ENCODE results near the gene FKBP8.

The FKBP8 gene

DNA sequence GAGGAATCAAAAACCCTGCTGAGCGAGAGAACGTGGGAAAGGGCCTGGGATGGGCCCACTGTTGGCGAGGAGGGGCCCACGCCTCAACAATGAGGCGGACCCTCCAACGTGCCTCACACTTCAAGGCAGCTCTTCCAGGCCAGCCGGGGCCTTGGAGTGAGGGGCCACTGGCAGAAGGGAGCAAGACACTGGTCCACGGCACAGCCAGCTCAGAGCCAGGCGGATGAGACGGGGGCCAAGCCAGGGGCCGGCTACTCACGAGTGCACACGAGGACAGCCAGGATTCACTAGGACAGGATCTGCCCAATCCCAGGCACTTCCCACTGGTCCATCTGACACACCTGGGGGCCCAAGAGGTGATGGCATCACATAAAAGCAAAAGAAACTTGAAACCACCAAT is 42.0 kb downstream of the FKBP8 start:
- no peak for DNase-seq

DNA sequence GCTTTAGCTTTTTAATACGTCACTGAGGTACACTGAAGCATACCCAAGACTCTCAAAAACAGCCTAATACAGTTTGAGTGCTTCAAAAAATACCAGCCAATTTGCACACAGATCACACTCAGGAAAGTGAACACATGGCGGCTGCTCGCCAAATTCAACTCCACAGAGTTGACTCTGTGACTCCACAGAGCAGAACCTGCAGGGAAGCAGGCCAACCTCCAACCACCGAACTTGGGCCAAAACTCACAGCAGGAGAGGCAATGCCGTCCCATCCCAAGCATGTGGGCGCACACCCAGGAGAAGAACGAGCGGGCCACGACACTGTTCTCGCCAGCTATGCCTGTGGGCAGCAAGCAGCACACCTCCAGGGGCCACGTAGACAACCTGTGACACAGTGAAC is 42.6 kb downstream of the FKBP8 start:
- DNase-seq: no peak

DNA sequence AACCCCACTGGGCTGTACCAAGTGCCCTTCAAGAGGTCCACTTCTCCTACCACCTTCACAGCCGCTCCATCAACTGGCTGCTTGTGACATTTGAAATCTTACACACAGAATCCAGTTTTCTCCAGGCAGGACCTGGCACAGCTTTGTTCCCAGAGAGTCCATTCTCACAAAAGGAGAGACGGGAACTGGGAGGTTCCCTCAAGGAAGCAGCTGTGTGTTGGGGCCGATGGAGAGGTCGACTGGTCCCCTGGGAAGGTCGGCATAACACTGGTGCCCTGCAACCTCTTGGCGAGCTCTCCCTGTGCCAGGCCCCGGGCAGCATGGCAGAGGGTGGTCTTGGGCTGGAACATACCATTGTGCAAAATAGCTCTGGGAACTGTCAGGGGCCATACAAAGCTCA is 43.0 kb downstream of the FKBP8 start:
- no peak for DNase-seq

DNA sequence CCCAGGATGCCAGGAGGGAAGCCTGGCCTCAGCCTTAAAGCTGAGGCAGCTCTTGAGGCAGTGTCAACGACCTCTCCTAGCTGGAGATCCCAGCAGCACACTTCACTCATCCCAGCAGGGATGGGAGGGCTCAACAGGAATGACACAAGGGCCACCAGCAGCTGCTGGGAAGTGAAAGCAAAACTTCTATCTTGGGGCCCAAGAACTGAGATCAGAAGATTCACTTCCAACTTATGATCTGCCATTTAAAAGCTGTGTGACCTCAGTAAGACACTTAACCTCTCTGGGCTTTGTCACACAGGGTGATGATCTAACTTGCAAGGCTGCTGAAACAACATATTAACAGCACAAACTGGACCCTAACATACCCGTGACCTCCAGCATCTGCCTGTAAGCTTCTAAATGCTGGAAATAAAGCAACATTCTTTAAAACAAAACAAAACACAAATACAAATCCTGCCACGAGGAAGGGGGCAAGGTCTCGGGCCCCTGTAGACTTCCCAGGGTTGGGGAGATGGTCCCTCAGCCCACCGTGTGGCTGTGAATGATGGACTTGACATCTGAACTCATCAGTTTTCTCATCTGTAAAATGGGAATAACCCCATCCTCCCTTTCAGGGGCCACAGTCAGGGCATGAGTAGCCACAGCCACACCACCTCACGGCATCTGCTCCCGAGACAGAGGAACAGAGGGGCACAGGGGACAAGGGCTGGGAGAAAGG is 44.2 kb downstream of the FKBP8 start:
- DNase-seq: no peak

DNA sequence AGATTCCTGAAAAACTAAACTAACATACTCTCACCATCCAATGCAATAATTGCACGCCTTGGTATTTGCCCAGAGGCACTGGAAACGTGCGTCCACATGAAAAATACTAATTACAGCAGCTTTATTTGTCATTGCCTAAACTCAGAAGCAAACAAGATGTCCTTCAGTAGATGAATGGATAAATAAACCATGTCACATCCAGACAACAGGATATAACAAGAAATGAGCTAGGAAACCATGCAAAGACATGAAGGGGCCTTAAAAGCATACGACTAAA is 46.5 kb downstream of the FKBP8 start:
- DNase-seq: no peak

DNA sequence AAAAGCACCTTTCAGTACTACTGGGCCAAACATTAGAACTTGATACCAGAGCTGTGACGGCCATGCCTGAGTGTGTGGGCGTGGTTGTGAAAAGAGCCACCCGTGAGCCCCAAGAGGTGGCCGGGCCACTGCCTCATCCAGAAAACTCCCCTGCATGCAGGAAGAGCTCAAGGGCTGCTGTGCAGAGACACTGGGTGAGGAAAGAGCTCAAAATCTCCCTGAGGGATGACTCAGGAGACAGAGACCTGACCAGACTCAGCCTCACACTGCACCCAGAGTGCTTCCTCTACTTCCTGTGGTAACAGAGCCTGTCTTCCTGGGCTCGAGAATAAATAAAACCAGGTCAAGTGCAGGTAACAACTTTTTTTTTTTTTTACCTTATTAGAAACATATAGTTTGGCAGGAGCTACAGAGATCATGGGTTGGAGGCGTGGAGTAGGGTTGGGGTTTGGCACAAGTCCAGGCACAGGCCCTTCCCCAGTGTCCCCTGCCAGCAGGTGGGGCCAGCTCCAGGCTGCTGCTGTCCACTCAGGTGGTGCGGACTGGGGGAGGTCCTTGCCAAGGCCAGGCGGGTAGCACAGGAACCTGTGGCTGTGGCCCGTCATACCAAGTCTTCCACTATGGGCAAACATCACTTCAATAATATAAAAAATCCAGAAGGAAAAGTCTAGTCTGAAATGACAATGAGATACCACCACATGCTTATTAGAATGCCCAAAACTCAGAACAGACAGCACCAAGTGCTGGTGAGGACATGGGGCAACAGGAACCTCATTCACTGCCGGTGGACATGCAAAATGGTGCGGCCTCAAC is 47.0 kb downstream of the FKBP8 start:
- no peak for DNase-seq

DNA sequence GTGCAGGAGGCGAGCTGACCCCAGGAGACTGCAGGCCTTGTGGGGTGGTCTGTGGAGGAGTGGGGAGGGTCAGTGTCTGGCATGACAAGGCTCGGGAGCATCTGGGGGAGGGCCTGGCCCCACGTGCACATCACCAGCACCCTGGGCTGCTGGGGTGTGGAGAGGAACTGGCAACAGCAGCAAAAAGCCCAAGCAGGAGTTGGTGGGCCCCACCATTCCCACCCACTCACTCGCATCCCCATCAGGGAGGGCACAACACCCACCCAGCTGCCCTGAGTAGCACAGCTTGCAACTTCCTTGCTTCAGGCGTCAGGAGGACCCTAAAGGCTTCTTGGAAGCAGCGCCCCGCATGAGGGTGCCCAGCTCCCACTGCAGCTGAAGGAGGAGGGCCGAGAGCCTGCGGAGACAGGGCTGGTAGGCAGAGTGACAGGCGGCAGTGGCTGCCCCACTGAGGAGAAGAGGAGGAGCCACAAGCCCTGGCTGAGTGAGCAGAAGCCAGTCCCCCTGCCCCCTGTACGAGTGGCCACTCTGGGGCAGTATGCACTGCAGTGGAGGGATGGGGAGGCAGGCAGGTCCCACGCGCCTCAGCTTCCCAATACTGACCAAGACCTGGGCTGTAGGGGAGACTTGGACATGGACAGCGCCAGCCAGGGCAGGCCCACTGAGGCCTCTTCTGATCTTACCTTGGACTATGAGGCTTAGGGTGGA is 48.0 kb downstream of the FKBP8 start:
- no peak for DNase-seq

DNA sequence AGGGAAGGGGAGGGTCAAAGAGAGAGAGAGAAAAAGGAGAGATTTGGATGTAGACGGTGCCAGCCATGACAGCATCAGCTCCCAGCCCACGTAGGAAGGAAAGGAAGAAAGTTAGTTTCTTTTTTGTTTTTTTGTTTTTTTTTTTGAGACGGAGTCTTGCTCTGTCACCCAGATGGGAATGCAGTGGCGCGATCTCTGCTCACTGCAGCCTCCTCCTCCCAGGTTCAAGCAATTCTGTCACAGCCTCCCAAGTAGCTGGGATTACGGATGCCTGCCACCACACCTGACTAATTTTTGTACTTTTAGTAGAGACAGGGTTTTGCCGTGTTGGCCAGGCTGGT is 49.1 kb downstream of the FKBP8 start:
- no peak for DNase-seq

DNA sequence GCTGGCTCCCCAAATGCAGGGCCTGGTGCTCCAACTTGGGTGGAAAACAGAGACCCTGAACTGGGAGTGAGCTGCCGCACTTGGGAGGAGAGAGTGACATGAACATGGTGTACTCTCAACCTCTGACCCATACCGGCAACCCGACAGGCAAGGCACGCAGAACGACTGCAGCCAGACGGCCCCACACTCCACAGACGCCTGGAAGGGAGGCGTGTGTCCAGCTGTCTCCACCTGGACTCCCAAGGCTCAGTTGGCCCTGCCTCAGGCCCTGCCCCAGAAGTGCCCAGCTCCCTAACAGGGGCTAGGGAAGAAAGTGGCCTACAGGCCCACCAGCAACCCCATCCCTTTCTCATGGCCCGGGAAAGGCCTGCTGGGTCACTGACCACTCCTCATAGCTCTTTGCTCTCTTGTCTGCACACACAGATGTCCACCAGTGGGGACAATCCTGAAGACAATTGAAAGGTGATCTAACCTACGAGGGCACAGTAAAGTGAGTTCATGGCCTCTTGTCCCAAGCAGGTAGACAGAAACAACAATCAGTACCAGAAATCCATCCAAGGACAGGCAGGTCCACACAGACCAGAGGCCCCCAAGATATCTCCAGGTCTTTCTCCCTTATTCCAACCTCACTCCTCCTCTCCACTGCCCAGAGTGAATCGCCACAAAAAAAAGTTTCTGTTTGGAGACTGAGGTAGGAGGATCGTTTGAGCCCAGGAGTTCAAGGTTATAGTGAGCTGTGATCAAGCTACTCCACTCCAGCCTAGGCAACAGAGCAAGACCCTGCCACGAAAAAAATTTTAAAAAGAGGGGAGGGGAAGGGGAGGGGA is 49.7 kb downstream of the FKBP8 start:
- DNase-seq: no peak

DNA sequence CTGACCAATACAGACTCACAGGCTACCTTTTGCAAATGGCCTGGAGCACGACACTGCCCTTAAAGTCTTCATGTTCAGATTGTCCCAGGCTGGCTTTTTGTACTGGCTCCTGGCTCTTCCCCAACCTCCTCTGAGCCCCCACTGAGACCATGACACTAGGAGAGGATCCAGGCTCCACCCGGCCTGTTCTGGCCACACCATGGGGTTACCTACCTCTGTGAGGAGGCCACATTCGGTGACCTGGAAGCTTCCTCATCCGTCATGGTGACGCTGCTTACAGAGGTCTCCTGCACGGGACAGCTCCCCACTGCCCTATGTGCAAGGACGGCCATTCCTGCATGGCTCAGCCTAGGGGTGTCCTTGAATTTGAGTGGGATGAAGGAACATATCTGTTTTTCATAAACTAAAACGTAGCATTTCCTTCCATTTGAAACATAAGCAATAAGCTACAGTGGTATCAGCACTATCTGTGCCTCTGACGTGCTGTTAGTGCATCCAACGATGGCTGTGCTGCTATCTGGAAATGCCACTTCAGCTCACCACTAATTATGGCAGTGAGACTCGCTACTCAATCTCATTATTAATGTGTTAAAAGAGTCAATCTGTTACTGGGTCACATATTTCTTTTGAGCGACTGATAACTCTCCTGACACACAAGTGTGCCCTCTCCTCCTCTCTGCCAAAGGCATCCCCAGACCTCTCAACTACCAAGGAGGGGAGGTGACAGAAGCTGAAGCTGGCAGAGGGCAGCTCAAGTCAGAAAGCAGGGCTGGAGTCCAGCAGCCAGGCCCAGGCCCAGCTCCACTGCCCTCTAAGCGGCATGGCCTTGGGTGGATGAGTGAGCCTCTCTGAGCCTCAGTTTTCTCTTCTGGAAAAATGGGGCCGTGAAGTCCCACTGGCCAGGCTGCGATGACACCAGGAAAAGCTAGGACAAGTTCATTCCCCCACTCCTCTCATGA is 51.1 kb downstream of the FKBP8 start:
- no peak for DNase-seq

DNA sequence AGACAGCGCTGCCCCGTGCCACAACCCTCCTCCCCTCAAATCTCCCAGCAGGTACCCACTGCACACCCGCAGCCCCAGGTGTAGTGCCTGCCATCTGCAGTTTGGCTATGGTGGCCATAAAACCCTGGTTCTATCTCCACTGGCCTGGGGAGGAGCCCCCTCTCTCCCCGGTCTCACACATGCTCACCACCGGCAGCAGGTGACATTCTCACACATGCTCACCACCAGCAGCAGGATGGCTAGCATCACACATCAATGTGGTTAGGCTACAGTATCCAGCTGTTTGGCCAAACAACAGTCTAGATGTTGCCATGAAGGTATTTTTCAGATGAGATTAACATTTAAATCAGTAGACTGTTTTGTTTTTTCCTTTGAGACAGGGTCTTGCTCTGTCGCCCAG is 52.6 kb downstream of the FKBP8 start:
- DNase-seq: no peak

DNA sequence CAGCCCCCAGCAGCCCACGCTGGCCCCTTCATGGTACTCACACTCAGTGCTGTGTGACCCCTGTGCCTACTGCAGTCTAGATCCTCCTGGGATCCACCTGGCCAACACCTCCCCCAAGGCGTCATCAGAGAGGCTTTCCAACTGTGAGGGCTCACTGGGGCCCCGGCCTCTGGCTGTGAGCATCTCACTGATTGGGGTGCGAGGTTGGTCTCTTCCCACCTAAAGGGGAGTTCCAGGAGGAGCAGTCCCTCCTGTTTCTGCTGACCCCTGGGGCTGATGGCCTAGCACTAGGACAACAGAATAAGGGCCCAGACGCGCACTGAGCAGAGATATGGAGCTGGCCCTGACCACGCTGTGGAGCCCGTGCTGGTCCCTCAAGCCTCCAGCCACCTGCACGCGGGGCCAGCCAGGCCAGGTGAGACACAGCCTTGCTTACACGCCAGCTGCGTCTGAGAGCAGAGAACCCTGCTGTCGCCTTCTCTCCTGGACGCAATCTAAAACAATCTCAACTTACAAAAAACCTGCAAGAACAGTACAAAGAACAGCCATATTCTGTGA is 53.7 kb downstream of the FKBP8 start:
- DNase-seq: no peak

DNA sequence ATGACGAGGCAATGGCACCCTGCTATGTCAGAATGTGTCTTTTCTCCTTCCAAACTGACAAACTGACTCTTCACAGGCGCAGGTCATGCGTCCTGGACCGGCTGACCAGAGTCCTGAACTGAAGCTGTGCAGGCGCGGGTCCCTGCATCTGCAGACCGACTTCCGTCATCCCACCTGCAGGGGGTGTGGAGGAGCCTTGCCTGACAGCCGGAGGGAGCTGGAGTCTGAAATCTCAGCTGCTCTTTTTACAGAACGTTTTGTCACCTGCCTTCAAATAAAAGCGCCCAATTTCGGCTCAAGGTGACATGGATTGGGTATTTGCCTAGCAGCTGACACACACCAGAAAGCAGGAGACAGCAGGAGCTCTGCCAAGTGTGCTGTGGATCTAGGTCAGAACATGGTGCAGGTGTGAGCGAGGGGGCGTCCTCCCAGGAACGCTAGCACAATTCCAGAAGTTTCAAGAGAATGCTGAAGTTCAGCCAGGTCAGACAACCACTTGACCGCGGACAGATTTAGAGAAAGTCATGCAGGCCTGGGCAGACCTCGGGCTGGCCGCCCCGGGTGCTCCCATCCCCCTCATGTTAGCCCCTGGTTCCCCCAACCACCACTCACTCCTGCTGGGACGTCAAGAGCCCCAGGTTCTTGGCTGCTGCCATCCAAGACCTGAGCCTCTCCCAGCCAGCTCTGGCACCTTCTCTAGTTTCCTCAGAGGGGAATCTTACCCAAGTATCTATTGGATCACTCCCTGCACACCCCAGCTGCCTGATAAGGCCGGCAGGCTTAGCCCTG is 54.3 kb downstream of the FKBP8 start:
- DNase-seq: no peak

DNA sequence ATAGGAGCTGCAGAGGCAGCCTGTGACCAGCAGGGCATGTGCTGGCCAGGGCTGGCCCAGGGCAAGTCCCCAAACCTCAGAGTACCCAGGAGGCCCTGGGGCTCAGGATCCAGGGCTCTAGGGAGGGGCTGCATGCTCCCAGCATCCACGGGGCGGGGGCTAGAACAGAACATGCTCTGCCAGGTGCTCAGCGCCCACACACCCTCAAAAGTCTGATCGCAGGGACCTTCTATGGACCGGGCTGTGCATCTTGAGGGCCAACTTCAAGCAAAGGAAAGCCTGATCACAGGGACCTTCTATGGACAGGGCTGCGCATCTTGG is 55.0 kb downstream of the FKBP8 start:
- no peak for DNase-seq

DNA sequence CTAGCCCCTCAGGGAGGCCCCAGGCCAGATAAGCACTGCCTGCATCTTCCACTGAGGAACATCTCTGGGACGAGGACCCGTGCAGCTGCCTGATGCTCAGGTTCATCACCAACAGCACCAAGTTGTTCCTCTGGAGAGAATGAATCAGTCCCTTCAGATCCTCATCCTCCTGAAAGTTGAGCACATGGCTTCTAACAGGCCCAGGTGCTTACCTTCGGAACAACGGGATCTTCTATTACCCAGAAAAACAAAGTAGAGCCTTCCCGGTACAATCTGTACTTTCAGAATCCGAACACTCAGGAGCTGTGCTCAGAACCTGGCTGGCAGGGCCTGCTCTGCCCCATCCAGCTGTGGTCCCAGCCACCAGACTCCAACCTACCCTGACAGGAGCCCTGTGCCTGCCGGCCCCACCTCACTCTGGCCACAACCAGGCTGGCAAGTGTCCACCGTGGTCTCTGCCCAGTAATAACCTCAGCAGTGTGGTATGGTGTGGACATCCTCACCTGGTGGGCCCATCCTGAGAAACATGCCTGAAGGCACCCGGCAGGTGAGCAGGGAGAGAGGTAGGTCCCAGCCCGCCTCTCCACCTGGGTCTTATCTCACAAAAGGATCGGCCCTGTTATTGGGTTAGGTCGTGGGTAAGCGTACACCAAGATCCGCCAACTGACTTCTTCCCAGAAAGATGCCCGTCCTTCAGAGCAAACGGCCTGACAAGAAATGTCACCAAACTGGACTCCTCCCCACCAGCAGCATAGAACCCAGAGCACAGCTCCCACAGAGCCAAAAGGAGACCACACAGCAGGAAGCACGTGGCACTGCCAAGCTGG is 55.6 kb downstream of the FKBP8 start:
- DNase-seq: no peak

DNA sequence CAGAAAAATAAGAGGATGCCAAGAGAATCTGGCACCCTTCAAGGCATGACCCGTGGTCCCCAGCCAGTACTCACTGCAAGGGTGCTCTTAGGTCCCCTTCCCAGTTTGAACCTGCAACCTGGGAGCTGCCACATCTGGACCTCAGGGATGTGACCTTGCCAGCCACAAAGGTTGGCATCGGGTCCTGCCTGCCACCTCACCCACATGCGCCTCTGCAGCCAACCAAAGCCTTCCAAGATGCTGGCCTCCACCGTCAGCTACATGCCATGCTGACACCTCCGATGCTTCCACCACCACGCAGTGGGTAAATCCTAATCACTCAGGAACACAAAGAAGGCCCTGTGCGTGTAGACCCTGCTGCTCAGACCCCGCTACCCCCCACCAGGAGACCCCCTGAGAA is 56.6 kb downstream of the FKBP8 start:
- DNase-seq: no peak

DNA sequence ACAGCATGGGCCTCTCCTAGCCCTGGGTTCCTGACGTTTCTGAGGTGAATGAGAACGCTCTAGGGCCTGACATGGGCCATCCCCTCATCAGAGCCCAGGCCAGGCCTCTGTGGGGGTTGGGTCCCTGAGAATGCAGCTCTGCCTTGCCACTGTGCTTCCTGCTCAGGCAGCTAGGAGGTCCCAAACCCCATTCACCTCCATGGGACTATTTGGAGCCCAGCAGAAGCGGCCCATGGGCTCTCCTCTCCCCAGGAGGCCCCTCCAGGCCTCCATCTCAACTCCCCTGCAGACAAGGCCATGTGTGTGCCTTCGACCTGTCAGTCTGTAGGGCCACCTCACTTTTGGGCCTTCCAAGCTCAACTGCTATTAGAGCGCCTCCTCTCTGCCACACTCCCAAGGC is 58.4 kb downstream of the FKBP8 start:
- DNase-seq: no peak

DNA sequence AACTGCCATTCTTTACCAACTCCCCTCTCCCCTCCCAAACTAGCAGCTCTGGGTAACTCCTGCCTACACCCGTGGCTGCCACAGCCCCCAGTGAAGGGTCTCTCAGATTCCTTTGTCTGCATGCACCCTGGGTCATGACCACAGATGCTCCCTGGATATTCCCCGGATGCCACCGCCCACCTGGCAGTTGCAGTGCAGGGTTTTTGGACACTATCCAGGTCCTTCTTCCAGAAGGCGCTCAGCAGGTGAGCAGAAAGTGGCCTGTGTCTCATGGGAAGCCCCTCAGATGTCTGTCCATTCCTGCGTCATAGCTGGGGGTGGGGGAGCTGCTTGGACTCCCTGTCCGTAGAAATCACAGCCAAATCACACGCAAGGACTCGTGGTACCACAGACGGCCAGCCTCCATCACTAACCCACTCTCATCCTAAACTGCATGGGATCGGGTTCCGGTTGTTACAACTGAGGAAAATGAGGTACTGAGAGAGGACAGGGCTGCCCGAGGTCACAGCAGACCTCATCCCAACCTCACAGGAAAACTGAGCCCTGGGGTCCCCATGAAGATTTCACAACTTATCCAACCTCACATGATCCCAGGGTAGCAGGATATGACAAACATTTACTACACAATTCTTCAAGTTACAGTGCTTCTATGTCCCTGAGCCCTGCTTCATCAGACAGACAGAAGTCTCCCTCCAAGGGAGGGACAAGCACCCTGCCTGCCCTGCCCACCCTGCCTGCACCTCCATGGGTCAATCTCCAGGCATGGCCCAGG is 60.1 kb downstream of the FKBP8 start:
- DNase-seq: no peak
